HG03432 (cell line): ENCODE measurements around the gene CMTR1.

Experiments used
- ATAC-seq: cut with Tn5 transposase; IDR thresholded peaks from one replicate; pipeline ENCODE4 v1.9.1; 2021; ENCODE audit warnings: mild to moderate bottlenecking, moderate library complexity; ENCODE audit not compliant: unreplicated experiment

CMTR1 gene

DNA sequence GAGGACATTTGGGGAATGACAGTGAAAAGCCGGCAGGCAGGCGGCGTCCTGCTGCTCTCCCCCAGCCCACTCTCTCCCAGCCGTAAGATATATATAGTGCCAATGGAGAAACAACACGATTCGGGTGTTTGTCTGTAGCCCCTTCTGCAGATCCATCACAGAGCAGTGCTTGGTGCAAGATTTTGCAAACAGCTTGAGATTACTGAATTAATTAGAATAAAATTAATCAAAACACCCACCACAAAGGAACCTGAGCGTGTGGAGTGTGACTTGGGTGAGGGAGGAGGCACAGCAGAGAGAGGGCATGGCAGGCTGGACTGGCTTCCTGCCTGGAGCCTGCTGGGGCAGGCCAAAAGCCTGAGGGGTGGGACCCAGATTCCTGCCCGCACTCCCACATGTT is 95.5 kb downstream of the CMTR1 start:
- ATAC-seq, result no peak

DNA sequence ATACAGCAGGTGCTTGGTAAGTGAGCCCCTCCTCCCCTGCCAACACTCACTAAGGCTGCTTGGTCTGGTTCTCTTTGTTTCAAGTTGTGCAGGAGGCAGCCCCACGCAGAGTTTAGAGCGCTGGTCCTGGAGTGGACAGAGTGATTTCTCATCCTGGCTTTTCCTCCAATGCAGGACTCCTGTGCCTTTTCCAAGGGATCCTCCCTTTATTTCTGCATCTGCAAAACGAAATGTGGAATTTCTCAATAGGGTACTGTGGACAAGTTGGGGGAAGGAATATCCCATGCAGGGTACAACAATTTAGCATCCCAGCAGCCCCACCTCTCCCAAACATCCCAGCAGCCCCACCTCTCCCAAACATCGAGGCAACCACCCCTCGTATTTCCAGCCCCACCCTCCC is 97.3 kb downstream of the CMTR1 start:
- no peak for ATAC-seq

DNA sequence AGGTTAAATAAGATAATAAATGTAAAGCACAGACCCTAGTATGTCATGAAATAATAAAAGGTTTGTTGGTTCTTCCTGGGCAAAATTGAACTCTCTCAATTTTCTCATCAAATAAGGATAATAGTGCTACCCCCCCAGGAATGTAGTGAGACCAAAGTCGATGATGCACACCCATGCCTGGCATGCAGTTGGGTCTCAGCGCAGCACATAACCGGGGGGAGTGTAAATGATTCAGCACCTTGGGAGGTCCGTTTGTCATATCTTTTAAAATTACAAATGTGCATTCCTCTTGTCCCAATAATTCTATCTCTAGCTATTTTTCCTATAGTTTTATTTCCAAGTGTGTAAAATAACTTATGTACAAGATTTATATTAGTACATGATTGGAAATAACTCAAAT is 98.0 kb downstream of the CMTR1 start:
- no peak for ATAC-seq
